ENCODE data around the gene SLC7A10.

DNA sequence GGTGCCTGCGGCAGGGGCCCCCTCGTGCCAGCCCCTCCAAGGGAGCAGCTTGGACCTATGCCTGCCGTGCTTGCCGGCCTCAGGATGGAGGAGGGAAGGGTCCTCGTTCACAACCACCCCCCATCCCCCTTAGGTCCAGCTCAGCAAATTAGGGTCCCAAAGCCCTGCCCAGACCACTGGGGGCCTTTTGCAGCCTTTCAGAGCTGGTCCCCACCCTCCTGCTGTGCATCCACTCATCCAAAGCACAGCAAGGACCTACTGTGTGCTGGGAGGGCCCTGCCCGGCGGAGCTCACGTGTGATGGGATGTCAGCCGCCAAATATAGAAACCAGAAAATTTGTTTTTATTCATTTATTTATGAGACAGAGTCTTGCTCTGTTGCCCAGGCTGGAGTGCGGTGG, 16.5 kb upstream of the SLC7A10 start:
- TF ChIP-seq CTCF (IDR thresholded peaks at IDR 0.05), result no peak
- TF ChIP-seq POLR2A (IDR thresholded peaks at IDR 0.05), result no peak

Data from esophagus squamous epithelium (tissue), 4 donors.